AG04450 (cell line): Measurements from ENCODE around the gene IRAG1. TPM values are rescaled to one million over a fixed set of nuclear protein-coding genes. Genes with fewer than 3 reads are reported as not detected.

Source experiments
- CTCF ChIA-PET: fragments of 300-600, 350-600 bp; formaldehyde crosslinking; extraction: SDS; loops from one replicate; lab custom pipeline; 2022; ENCODE audit warnings: antibody characterized with exemption, inconsistent platforms; lab: Charles Lee
- POLR2A ChIA-PET: fragments of 350-600 bp; formaldehyde crosslinking; extraction: SDS; loops from one replicate; lab custom pipeline; 2021; ENCODE audit warnings: antibody characterized with exemption, inconsistent platforms; lab: Yijun Ruan, JAX
- DNase-seq: peaks from one replicate; pipeline ENCODE4 v3.0.0-alpha.2; 2011; ENCODE audit warnings: low read depth, low spot score
- H3K27ac ChIP-seq: one replicate; pipeline ENCODE4 v1.5.1; 2012; ENCODE audit warnings: low read depth, low read length, control low read depth
- H3K27me3 ChIP-seq: one replicate; pipeline ENCODE4 v1.6.0; 2012; ENCODE audit warnings: low read length; ENCODE audit not compliant: control insufficient read depth, insufficient read depth
- H3K4me3 ChIP-seq: 2 replicates; pipeline ENCODE4 v1.5.1; 2011; ENCODE audit warnings: mild to moderate bottlenecking, low read depth, low read length, control low read depth
- H3K9me3 ChIP-seq: 2 replicates; pipeline ENCODE4 v1.5.1; 2012; ENCODE audit warnings: low read length; ENCODE audit not compliant: control insufficient read depth, insufficient read depth
- CTCF ChIP-seq: IDR thresholded peaks from 2 replicates; pipeline ENCODE4 v1.5.1; 2011; ENCODE audit warnings: low read depth, low read length, control low read depth, inconsistent platforms
- polyA plus RNA-seq: library from polyadenylated mRNA; depleted of rRNA; stranded (reverse); fragments of >200 nt; gene quantifications from 2 replicates; pipeline ENCODE4 v1.2.3, GENCODE V29; 2011

The IRAG1 gene
- polyA plus RNA-seq, 1 experiment, result 60.3 TPM

- ChIA-PET CTCF (interaction anchor here (0.9 to 1.1 kb wide), 3 partner anchors 19 to 62 kb away, joined by 3 to 4 read pairs (median 3); no protein-coding TSS in a partner anchor), POLR2A (interaction anchor here (0.7 to 1.3 kb wide), 7 partner anchors 8 to 1300 kb away, joined by 3 to 8 read pairs (median 4); partner anchors contain the start of genes AMPD3, CTR9 and IRAG1)
- peak overlapping the region; percentile 33 for H3K27ac ChIP-seq
- no peak for TF ChIP-seq CTCF
- H3K4me3 ChIP-seq, result no peak overlapping the region
- DNase-seq, result no peak
- no peaks in the 10 kb centered on the region for H3K27me3 ChIP-seq
- no peaks in the 10 kb centered on the region for H3K9me3 ChIP-seq
These were observed 20.0 kb downstream of the IRAG1 start for GRCh38 chr11:10673501-10674062.

GRCh38 chr11:10670099-10670498 lies 23.5 kb downstream of the IRAG1 start:
- H3K27ac ChIP-seq, result no peak overlapping the region
- DNase-seq, result no peak
- ChIA-PET POLR2A (interaction anchor here (1.9 kb wide), 1 partner anchor 23 kb away, joined by 5 read pairs; the partner anchor contains the start of gene IRAG1), CTCF (no interaction called here)
- no peaks in the 10 kb centered on the region for H3K27me3 ChIP-seq
- no peak overlapping the region for H3K4me3 ChIP-seq
- H3K9me3 ChIP-seq, result no peaks in the 10 kb centered on the region
- TF ChIP-seq CTCF, result no peak

- H3K4me3 ChIP-seq, result no peak overlapping the region
- H3K27ac ChIP-seq, result no peak overlapping the region
- no peak for DNase-seq
- no peak for TF ChIP-seq CTCF
- ChIA-PET POLR2A (interaction anchor here (1.9 kb wide), 1 partner anchor 24 kb away, joined by 5 read pairs; the partner anchor contains the start of gene IRAG1), CTCF (interaction anchor here (0.9 kb wide), 1 partner anchor 45 kb away, joined by 3 read pairs; no protein-coding TSS in a partner anchor)
- H3K27me3 ChIP-seq, result no peaks in the 10 kb centered on the region
- H3K9me3 ChIP-seq, result no peaks in the 10 kb centered on the region
These were observed 24.1 kb downstream of the IRAG1 start for GRCh38 chr11:10669258-10670033.

- Histone ChIP-seq H3K27me3 (no peaks in the 10 kb centered on the region), H3K27ac (peak overlapping the region; percentile 99), H3K4me3 (no peak overlapping the region), H3K9me3 (no peaks in the 10 kb centered on the region)
- ChIA-PET CTCF (interaction anchor here (1.2 kb wide), 1 partner anchor 13 kb away, joined by 5 read pairs; no protein-coding TSS in a partner anchor), POLR2A (interaction anchor here (0.6 to 2.5 kb wide), 7 partner anchors 9 to 84 kb away, joined by 3 to 11 read pairs (median 3); partner anchors contain the start of genes CTR9 and IRAG1)
- DNase-seq, result peak; percentile 73
- no peak for TF ChIP-seq CTCF
These were observed 26.1 kb downstream of the IRAG1 start for GRCh38 chr11:10667521-10667885.
